GM19438 (cell line): Measurements from ENCODE around the gene C3orf33.
A peak's percentile ranks its signal among the peaks of the same experiment; 100 is the strongest.
"Not testable (repeated sequence)": the region's sequence is repeated elsewhere in the genome, so short reads cannot be mapped to it uniquely, and the experiment has no call there.

Experiments used
- ATAC-seq: cut with Tn5 transposase; IDR thresholded peaks from one replicate; pipeline ENCODE4 v1.9.1; 2021; ENCODE audit warnings: low read depth; ENCODE audit not compliant: unreplicated experiment

Gene C3orf33, protein sequence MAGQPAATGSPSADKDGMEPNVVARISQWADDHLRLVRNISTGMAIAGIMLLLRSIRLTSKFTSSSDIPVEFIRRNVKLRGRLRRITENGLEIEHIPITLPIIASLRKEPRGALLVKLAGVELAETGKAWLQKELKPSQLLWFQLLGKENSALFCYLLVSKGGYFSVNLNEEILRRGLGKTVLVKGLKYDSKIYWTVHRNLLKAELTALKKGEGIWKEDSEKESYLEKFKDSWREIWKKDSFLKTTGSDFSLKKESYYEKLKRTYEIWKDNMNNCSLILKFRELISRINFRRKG

DNA sequence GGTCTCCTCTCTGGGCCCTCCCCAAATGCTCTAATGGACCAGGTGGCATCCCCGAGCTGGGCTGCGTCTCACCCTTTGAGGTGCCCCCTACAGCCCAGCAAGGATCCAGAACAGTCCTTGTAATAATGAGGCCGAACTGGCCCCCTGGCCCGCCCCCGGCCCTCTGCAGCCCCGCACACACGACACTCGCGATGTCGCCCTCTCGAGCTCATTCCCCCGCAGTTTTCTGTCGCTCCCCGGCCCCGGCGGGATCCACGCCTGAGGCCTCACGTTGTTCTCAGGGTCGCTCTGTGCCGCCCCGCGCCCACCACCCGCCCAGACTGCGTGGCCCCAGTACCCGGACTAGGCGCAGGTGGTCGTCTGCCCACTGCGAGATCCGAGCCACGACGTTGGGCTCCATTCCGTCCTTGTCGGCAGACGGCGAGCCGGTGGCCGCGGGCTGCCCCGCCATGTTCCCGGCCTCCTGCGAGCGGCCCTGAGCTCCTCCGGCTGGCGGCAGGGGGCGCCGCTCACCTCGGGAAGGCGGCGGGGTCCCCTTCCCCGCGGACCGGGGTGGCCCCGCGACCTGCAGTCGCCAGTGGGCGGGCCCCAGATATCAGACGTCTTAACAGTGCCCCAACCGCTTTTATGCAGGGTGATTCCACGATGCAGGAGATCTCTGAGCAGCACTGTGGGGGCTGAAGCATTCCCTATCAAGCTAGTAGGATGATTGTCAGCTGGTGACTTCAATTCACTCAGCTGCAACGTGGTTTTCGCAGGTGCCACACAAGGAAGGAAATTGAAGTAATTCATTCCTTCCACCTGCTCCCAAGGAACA, at the start of gene C3orf33:
C3orf33 (minus strand) TSS at position 477 of the 817 bp plus-strand sequence; CDS start at position 451, 26 bp downstream.
- peak; percentile 91 for ATAC-seq

DNA sequence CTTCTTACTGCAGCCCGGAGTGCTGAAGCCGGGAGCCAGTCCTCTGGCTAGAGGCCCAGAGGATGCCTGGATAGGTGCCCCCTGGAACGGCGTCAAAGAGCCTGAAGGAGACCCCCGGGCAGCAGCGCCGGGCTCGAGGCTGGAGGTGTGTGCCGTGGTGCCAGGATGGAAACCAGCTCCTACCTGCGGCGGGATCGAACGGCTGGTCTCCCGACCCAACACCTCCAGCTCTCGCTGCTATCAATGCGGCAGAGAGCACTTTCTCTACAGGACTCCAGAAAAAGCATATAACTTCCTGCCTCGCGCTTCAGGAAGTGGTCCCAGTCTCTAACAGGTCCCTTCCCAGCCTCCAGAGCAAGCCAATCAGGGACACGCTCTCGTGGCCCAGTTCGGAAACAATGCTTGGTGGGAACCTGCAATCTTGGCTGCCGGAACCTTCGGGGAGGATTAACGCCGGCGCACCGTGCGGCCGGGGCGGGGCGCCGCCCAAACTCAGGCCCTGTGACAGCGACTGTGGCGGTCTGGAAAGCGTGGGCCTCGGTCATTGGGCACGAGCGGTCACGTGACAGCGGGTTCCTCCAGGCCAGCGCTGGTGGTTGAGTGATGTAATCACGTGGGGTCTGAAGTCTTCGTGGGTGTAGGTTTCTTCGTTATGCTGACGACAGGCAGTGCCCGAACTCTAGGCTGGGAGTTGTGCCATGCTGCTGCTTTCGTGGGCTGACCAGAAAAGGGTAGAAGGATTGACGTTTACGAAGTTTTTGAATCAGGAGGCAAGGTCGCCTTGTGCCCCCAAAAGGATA, 48.3 kb upstream of the C3orf33 start, which contains the start of gene SLC33A1:
SLC33A1 (minus strand) TSS at position 287 of the 800 bp plus-strand sequence. CDS start 430 bp downstream, outside the sequence.
- ATAC-seq = peak; percentile 95

DNA sequence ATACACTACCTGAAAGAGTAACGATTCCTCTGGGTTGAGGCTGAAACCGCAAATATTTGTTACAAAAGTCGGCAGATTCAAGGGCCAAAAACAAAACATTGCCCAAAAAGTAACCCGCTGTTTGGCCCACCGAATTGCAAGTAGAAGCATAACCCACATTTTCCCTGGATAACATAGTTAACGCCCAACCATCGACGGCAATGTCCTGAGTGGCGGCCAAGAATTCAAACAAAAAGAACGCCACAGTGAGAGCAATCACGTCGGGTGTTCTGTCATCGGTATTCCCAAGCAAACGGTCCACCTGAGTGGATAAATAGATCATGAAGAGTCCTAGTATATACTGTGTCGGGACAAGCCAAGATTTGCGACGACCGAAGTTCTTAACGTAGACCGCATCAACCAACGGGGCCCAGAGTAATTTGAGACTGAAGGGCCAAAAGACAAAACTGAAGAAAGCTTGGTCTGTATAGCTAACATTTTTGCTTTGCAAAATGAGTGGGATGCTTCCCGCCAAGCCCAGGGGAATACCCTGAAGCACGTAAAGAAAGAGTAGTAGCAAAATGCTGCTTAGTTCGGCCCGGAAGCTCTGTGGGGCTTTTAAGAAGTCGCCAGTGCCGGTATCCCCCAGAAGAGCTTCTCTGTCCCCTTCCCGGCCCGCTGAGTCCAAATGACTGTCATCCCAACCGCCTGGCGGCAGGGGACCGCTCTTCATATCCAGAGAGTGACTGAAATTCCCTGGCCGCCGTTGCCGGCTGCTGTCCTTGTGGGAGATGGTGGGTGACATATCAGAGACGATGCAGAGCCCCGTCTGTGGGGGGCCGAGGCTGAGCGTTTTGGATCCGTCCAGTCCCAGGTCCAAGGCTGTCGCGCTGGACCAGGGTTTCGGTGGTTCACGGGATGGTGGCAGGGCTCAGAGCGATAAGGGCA, 47.4 kb upstream of the C3orf33 start:
- ATAC-seq = peak; percentile 12

DNA sequence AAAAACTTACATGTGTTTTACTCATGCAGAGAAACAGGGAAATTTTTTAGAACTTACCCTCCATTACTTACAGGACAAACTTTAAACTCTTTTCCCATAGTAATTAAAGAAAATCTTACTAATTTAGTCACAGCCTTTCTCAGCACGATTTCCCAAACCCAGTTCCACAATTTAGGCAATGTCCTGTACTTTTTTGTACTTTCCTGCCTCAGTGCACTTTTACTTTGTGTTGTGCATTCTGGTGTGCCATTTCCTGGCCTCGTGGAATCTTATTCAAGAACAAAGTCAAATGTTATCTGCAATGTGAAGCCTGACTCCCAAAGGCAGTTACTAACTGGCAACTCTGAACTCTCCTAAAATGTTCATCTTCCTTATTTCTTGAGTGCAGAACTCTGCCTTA, 46.3 kb upstream of the C3orf33 start:
- ATAC-seq = no peak

DNA sequence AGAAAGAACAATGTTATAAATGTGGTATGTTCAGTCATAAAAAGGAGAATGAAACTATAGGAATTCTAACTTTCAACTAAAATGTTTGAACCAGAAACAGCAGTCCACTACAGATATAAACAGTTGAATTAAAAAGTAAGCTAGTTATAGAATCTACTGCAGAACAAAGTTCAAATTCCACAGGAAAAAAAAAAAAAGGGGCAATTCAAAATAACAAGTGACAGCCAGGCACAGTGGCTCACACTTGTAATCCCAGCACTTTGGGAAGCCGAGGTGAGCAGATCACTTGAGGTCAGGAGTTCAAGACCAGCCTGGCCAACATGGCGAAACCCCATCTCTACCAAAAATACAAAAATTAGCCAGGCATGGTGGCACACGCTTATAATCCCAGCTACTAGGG, 43.3 kb upstream of the C3orf33 start:
- not testable (repeated sequence) for ATAC-seq

DNA sequence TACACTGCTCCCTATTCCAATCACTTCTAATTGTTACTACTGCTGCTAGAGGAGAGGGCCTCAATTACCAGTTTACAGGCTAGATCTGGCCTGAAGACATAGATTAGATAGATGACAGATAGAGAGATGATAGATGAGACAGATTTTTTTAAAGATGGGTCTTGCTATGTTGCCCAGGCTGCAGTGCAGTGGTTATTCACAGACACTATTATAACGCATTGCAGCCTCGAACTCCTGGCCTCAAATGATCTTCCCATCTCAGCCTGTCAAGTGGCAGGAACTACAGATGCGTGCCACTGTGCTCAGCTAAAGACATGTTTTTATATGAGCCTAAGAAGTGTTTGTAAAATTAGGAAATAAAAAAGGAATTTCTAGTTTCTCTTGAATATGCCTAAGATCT, 41.9 kb upstream of the C3orf33 start:
- ATAC-seq = no peak

DNA sequence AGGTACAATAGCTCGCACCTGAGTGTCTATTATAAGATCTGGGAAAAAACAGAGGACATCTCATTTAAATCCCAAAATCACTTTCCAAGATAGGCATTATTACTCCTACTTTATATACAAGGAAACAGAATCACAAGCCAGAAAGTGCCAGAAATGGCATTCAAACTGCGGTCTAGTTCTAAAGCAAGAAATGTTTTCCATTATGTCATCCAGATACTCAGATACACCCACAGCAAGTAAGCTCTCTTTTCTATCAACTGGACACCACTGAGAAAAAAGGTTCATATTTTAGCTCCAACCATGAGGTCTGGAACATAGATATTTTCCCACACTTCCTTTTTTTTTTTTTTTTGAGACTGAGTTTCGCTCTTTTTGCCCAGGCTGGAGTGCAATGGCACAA, 40.0 kb upstream of the C3orf33 start:
- no peak for ATAC-seq

DNA sequence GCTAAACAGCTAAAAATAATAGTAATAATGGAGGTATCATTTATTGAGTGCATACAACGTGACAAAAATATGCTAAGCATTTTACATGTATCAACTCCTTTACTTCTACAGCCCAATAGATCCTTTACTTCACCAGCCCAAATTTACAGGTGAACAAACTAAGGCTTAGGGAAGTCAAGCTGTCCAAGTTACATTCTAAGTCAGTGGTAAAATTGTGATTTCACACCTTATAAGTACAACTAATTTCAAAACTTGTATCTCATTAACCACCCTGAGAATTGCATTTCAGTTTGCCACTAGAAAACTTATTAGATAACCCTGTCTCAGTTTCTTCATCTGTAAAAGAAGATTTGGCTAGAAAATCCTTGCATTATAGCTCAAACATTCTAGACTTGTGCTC, 37.5 kb upstream of the C3orf33 start:
- ATAC-seq = no peak

DNA sequence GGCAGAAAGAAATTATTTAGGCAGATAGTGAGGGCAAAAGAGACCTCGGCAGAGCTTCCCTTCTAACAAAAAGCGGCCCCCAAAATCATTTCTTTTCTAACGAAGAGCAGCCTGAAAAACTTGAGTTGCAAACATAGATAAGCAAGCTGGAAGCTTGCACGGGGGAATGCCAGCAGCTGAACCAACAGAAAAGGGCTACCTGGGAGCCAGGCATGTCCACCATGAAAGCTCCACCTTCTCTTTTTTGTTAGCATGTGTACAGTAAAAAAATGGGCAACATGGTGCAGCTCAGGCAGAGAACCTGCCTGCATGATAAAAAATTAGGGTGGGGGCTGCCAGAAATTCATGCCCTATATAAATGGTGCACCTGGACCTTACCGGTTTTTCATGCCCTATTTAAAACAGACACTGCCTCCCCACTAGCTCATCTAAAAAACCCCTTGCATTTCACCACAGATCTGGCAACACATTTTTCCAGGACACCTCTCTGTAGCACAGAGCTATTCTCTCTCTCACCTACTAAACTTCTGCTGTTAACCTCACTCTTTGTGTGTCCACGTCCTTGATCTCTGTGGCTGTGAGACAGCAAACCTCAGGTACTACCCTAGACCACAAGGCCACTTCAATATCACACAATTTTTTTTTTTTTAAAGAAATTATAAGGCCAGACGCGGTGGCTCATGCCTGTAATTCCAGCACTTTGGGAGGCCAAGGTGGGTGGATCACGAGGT, 29.4 kb upstream of the C3orf33 start:
- no peak for ATAC-seq

DNA sequence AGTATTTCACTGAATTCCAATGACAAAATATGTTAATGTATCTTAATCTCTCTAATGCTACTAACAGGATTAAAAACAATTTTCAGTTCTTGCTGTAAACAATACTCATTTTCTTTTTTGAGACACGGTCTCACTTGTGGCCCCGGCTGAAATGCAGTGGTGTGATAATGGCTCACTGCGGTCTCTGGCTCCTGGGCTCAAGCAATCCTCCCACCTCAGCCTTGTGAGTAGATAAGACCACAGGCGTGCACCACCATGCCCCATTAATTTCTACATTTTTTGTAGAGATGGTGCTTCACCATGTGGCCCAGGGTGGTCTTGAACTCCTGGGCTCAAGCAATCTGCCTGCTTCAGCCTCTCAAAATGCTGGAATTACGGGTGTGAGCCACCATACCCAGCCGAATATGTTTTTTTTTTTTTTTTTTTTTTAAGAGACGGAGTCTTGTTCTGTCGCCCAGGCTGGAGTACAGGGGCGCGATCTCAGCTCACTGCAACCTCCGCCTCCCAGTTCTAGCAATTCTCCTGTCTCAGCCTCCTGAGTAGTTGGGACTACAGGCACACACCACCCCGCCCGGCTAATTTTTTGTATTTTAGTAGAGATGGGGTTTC, 22.5 kb upstream of the C3orf33 start:
- ATAC-seq = not testable (repeated sequence)

DNA sequence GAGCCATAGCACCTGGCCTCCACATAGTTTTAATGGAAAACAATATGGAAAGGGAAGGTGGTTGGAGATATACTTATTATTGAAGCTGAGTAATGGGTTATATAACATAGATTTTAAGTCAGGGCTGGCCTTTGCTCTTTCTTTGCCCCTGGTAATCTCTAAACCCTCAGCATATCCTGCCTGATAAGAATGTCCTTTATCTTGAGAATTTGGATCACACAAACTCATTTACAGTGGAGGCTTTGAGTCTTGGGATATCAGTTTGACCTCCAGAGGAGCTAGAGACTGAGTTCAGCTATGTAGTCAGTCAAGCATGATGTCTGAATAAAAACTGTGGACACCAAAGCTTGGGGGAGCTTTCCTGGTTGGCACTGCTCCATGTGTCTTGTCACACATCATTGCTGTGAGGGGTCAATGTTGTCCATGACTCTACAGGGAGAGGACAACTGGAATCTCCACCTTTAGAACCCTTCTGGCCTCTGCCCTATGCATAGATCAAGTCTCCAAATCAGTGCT, 9.0 kb upstream of the C3orf33 start:
- no peak for ATAC-seq

DNA sequence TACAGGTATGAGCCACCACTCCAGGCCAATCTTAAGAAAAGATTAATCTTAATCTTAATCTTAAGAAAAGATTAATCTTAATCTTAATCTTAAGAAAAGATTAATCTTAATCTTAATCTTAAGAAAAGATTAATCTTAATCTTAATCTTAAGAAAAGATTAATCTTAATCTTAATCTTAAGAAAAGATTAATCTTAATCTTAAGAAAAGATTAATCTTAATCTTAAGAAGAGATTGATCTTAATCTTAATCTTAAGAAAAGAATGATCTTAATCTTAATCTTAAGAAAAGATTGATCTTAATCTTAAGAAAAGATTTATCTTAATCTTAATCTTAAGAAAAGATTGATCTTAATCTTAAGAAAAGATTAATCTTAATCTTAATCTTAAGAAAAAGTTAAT, 7.1 kb upstream of the C3orf33 start:
- ATAC-seq = not testable (repeated sequence)

DNA sequence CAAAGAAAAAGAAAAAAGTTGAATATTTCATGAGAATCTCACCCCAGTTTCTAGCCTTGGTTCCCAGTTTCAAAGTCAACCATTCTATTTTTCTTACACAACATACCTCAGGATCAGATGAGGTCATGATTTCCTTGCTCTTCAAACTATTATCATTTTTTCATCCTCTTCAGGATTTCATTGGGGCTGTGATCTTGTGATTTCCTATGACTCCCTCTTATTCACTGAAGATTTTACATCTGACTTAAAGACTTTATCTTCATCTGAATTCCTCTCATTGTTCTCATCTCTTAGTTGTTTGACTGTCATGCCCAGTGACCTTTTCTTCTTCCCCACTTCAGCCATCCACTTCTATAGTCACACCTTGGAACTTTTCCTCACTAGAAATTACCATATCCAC, 3.1 kb upstream of the C3orf33 start:
- ATAC-seq = no peak

DNA sequence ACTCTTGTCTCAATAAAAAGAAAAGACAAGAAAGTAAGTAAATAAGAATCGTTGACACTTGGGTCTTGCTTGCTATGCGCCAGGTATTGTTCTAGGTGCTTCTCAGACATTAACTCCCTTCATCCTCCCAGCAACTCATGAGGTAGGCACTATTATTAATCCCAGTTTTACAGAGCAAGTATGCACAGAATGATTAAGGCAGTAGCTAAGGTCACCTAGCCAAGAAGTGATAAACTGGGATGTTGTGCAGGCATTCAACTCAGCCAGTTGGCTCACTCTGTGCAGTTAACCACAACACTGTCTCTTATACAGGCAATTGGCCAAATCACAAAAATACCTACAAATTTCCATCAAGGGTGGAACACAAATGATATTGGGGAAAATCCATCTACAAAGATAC, 1.7 kb upstream of the C3orf33 start:
- ATAC-seq = no peak

DNA sequence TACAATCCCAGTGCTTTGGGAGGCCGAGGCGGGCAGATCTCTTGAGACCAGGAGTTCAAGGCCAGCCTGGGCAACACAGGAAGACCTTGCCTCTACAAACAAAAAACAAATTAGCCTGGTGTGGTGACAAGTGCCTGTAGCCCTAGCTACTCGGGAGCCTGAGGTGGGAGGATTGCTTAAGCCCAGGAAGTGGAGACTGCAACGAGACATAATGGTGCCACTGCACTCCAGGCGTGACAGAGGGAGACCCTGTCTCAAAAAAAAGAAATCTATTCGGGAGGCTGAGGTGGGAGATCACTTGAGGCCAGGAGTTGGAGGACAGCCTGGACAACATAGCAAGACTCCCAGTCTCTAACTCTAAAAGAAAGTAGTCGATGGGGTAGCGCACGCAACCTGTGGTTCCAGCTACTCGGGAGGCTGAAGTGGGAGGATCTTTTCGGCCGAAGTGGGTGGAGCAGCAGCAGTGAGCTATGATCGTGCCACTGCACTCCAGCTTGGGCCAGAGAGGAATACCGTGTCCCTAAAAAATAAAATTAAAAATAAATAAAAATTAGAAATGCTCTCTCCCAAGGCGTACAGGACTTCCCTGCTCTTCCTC, 775 bp downstream of the C3orf33 start:
- peak; percentile 53 for ATAC-seq

DNA sequence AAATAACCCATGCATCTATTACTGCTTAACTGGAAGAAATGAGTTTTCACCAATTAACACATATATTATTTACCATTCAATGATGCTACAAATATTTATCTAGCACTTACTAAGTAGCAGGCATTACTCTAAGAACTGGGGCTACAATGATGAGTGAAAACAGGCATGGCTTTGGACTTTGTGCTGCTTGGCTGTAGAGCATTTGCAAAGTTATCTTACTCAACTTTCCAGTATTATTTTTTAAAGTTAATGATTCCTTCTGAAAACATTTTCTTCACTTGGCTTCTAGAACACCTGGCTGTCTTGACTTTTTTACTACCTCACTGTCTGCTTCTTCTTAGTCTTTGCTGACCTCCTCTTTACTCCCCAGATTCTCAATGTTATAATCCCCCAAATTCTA, 1.8 kb downstream of the C3orf33 start:
- no peak for ATAC-seq

DNA sequence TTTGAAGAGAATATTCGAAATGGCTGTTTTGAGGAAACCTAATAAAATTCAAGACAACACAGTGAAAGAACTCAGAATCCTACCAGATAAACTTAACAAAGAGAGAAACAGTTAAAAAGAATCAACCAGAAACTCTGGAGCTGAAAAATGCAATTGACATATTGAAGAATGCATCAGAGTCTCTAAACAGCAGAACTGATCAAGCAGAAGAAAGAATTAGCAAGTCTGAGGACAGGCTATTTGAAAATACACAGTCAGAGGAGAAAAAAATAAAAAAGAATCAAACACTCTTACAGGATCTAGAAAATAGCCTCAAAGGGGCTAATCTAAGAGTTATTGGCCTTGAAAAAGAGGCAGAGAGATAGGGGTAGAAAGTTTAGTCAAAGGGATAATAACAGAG, 13.5 kb downstream of the C3orf33 start:
- no peak for ATAC-seq

DNA sequence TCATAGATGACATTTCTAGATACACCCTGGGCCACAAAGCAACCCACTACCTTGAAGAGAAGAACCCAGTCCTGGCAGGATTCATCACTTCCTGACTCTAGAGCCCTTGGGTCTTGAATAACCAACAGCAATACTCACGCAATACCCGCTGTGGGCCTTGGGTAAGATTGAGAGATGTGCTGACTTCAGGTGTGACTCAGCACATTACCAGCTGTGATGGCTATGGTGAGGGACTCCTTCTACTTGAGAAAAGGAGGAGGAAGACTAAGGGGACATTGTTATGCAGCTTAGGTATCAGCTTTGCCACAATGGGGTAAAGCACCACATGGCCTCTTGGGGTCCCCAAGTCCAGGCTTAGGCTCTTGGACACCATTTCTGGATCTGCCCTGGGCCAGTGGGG, 14.9 kb downstream of the C3orf33 start:
- ATAC-seq = no peak
